GM12878 (cell line): ENCODE results near the gene COL21A1. TPM values are rescaled to one million over a fixed set of nuclear protein-coding genes. Genes with fewer than 3 reads are reported as not detected.

Experiments
- ATAC-seq: fragments of 200-7000 bp; cut with Tn5 transposase; 3 replicates; pipeline ENCODE4 v1.9.1; 2020; ENCODE audit warnings: mild to moderate bottlenecking, moderate library complexity
- BruUV-seq: library from RNA; stranded (reverse); fragments of 400-500 nt; replicated peaks from 2 replicates; lab custom pipeline; 2021; lab: Mats Ljungman, UMichigan
- CTCF ChIA-PET: fragments of 300-600 bp; sonication (Branson Sonifier 250); formaldehyde crosslinking; extraction: SDS; loops from one replicate; lab custom pipeline; 2021; ENCODE audit warnings: inconsistent platforms; lab: Yijun Ruan, JAX
- POLR2A ChIA-PET: fragments of 350-600 bp; formaldehyde crosslinking; extraction: SDS; loops from one replicate; lab custom pipeline; 2021; ENCODE audit warnings: inconsistent platforms; lab: Charles Lee
- RAD21 ChIA-PET: fragments of 300-600 bp; sonication (Branson Sonifier 250); formaldehyde crosslinking; loops from one replicate; lab custom pipeline; 2023; ENCODE audit warnings: antibody characterized with exemption; ENCODE audit not compliant: unreplicated experiment; lab: Charles Lee
- SMC1A ChIA-PET: fragments of 300-600 bp; sonication (Branson Sonifier 250); formaldehyde crosslinking; loops from one replicate; lab custom pipeline; 2023; ENCODE audit not compliant: unreplicated experiment, uncharacterized antibody; lab: Charles Lee
- DNase-seq: peaks from one replicate; pipeline ENCODE4 v3.0.0-alpha.2; 2011; ENCODE audit warnings: low read depth, low spot score
- FAIRE-seq: peaks from 3 replicates; lab custom pipeline; 2011; peaks lifted over from hg19 to GRCh38; lab: Jason Lieb, UNC
- H2AFZ ChIP-seq: 2 replicates; pipeline ENCODE4 v1.6.0; 2011; ENCODE audit warnings: low read depth, low read length, control low read depth; ENCODE audit not compliant: control insufficient read depth
- H3K27ac ChIP-seq: 2 replicates; pipeline ENCODE4 v1.5.1; 2011; ENCODE audit warnings: control low read depth; ENCODE audit not compliant: control insufficient read depth, insufficient read depth
- H3K27me3 ChIP-seq, 2 experiments: replicated peaks in 1 of 2; 2 replicates each; pipeline versions ENCODE4 v1.6.0 to v1.6.1; 2011; ENCODE audit warnings: low read length in 1 of 2; ENCODE audit not compliant: control insufficient read depth in 2 of 2, insufficient read depth in 2 of 2
- H3K36me3 ChIP-seq, 2 experiments: 2 replicates each; pipeline ENCODE4 v1.5.1; 2011; ENCODE audit warnings: low read length in 1 of 2; ENCODE audit not compliant: control insufficient read depth in 2 of 2, insufficient read depth in 2 of 2
- H3K4me1 ChIP-seq: 2 replicates; pipeline ENCODE4 v1.6.1; 2011; ENCODE audit warnings: mild to moderate bottlenecking, low read length, moderate library complexity, mixed read lengths; ENCODE audit not compliant: control insufficient read depth, insufficient read depth
- H3K4me2 ChIP-seq: 2 replicates; pipeline ENCODE4 v1.6.0; 2011; ENCODE audit warnings: control low read depth; ENCODE audit not compliant: control insufficient read depth, insufficient read depth
- H3K4me3 ChIP-seq: fragments of 200-600 bp; sonication (generic); 2 replicates; pipeline ENCODE4 v1.5.1; 2016
- H3K79me2 ChIP-seq: 2 replicates; pipeline ENCODE4 v1.6.0; 2011; ENCODE audit warnings: low read length; ENCODE audit not compliant: control insufficient read depth, insufficient read depth
- H3K9ac ChIP-seq: 2 replicates; pipeline ENCODE4 v1.8.0; 2011; ENCODE audit warnings: low read length, control low read depth, mixed read lengths; ENCODE audit not compliant: control insufficient read depth, insufficient read depth
- H3K9me3 ChIP-seq: replicated peaks from 3 replicates; pipeline ENCODE4 v1.5.1; 2011; ENCODE audit warnings: mild to moderate bottlenecking, low read length; ENCODE audit not compliant: control insufficient read depth, insufficient read depth
- H4K20me1 ChIP-seq: 2 replicates; pipeline ENCODE4 v1.6.0; 2011; ENCODE audit not compliant: control insufficient read depth, insufficient read depth
- CREM ChIP-seq: IDR thresholded peaks from 2 replicates; pipeline ENCODE4 v1.6.1; 2014; ENCODE audit warnings: antibody characterized with exemption, low read depth
- ZBTB33 ChIP-seq: fragments of 450-650 bp; IDR thresholded peaks from 2 replicates; pipeline ENCODE4 v1.6.1; 2017; ENCODE audit warnings: mild to moderate bottlenecking
- WGBS: methylation state at CpG from one replicate; pipeline ENCODE4 v1.1.6; 2016; ENCODE audit warnings: low lambda C conversion rate; ENCODE audit not compliant: insufficient replicate concordance, insufficient coverage; ENCODE audit errors: missing lambda C conversion rate; 5-methylcytosine and 5-hydroxymethylcytosine counted together
- in situ Hi-C: fragments of 300-500 bp; cut with MboI; formaldehyde crosslinking; loops from 9 replicates; pipeline ENCODE4 v1.14.3; 2018; ENCODE audit warnings: mixed read lengths
- intact Hi-C: fragments of 100-400 bp; cut with micrococcal nuclease; formaldehyde crosslinking; loops from one replicate; pipeline ENCODE4 v1.14.2; 2022; ENCODE audit not compliant: unreplicated experiment
- polyA plus RNA-seq, 11 experiments: library from polyadenylated mRNA; depleted of rRNA in 4 of 11; unstranded in 6 of 11; stranded (reverse) in 5 of 11; fragments of >200 nt; fragmentation: Nextera tagmentation in 4 of 11; fragmentation: Illumina TruSeq in 1 of 11; extraction: Ambion mirVana in 4 of 11; extraction: Trizol in 1 of 11; gene quantifications; 1 replicate in 1 of 11; 2 replicates in 10 of 11; pipeline versions ENCODE4 v1.2.1 to v1.2.3, GENCODE V29; 2011 to 2016; ENCODE audit warnings: inconsistent platforms in 2 of 11, missing spikeins in 2 of 11, low read depth in 1 of 11
- total RNA-seq, 4 experiments: library from RNA; depleted of rRNA in 3 of 4; stranded (reverse); fragments of >200 nt in 3 of 4; fragmentation: Illumina TruSeq in 1 of 4; extraction: Trizol in 1 of 4; gene quantifications; 2 replicates each; pipeline versions ENCODE4 v1.2.1 to v1.2.3, GENCODE V29; 2013 to 2021
- TF ChIP-seq, protein P1 (sequence below): fragments of 450-650 bp; IDR thresholded peaks from 2 replicates; pipeline ENCODE4 v1.6.1; 2018; ENCODE audit warnings: borderline replicate concordance, mild to moderate bottlenecking; ENCODE audit not compliant: partially characterized antibody

Gene COL21A1
- total and polyA plus RNA-seq, 10 of the 15 experiments (the other 5 are each of a cell fraction or from before 2014, with no cell fraction given): 0.10 TPM; not detected in 9

- TF ChIP-seq, protein P1, sequence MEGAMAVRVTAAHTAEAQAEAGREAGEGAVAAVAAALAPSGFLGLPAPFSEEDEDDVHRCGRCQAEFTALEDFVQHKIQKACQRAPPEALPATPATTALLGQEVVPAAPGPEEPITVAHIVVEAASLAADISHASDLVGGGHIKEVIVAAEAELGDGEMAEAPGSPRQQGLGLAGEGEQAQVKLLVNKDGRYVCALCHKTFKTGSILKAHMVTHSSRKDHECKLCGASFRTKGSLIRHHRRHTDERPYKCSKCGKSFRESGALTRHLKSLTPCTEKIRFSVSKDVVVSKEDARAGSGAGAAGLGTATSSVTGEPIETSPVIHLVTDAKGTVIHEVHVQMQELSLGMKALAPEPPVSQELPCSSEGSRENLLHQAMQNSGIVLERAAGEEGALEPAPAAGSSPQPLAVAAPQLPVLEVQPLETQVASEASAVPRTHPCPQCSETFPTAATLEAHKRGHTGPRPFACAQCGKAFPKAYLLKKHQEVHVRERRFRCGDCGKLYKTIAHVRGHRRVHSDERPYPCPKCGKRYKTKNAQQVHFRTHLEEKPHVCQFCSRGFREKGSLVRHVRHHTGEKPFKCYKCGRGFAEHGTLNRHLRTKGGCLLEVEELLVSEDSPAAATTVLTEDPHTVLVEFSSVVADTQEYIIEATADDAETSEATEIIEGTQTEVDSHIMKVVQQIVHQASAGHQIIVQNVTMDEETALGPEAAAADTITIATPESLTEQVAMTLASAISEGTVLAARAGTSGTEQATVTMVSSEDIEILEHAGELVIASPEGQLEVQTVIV: no peak
- TF ChIP-seq CREM: no peak
Measured at GRCh38 chr6:56268266-56268665, 20.9 kb upstream of the COL21A1 start (continued).

- POLR2A ChIA-PET: no interaction called here
- TF ChIP-seq ZBTB33: no peak
- no peak overlapping the region for H2AFZ ChIP-seq
- intact Hi-C loops (no loop called here), in situ Hi-C loops (no loop called here)
- ATAC-seq (no peak), FAIRE-seq (no peak), DNase-seq (no peak)
- no peaks in the 10 kb centered on the region for H4K20me1 ChIP-seq
- no peak overlapping the region for H3K4me3 ChIP-seq
- no peak overlapping the region for H3K9ac ChIP-seq
- H3K27ac ChIP-seq: no peak overlapping the region
- SMC1A ChIA-PET: interaction anchor here (1.5 kb wide), 1 partner anchor 19 kb away, joined by 4 read pairs; no protein-coding TSS in a partner anchor
- H3K27me3 ChIP-seq: peaks cover 2% of the 10 kb centered on the region in 2 experiments; a peak in 2 of 4 replicates
- no peaks in the 10 kb centered on the region for H3K36me3 ChIP-seq
- H3K79me2 ChIP-seq: no peaks in the 10 kb centered on the region
- 1% methylated on average over 3 of the region's 3 CpGs for WGBS
- RAD21 ChIA-PET: no interaction called here
- H3K9me3 ChIP-seq: no peaks in the 10 kb centered on the region
- H3K4me2 ChIP-seq: no peak overlapping the region
- CTCF ChIA-PET: no interaction called here
- BruUV-seq: no TSS peak
- no peaks in the 10 kb centered on the region for H3K4me1 ChIP-seq
Measured at GRCh38 chr6:56266011-56266410, 18.6 kb upstream of the COL21A1 start.
